Stimulated activated effector memory CD8-positive, alpha-beta T cell treated with anti-CD3 and anti-CD28 coated beads, Interleukin-12 subunit alpha, Interleukin-12 subunit beta, amount 100 ng/mL, for 72 hours (primary cell): Measurements from ENCODE around the gene NCKAP5.

Source experiments
- ATAC-seq: fragments of 150-1000 bp; cut with Tn5 transposase; 2 replicates; pipeline ENCODE4 v1.10.0; 2021
- DNase-seq, 2 donors: peaks; one replicate each; pipeline ENCODE4 v3.0.0; 2021 to 2022; ENCODE audit warnings: low spot score in 2 of 2
- H3K27ac Mint-ChIP-seq: one replicate; pipeline ENCODE4 v1.8.0; 2022; ENCODE audit warnings: mild to moderate bottlenecking, mixed read lengths
- H3K36me3 Mint-ChIP-seq: one replicate; pipeline ENCODE4 v1.8.0; 2022; ENCODE audit warnings: mild to moderate bottlenecking, mixed read lengths
- H3K4me1 Mint-ChIP-seq: one replicate; pipeline ENCODE4 v1.8.0; 2022; ENCODE audit warnings: mixed read lengths
- H3K4me3 Mint-ChIP-seq: one replicate; pipeline ENCODE4 v1.8.0; 2022; ENCODE audit warnings: mild to moderate bottlenecking, mixed read lengths
- H3K9me3 Mint-ChIP-seq: one replicate; pipeline ENCODE4 v1.8.0; 2022; ENCODE audit warnings: mixed read lengths

Gene NCKAP5

DNA sequence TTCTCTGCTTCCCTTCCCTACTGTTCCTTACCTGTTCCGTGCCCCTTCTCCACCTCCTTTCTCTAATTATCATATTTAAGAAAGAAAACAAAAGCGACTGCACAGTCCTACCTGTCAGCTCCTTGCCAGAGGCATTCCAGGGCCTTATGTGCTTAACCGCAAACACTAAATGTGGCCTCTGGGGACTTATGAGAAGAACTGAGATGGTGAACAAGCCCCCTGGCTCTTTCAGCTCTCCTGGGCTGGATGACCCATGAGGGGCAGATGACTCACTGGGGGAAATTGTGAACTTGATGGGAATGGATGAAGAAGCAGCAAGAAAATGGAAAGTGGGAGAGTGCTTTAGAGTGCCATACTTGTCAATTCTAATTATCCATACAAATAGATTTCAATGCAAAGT, 792.0 kb downstream of the NCKAP5 start:
- Mint-ChIP-seq H3K4me3 (no peak overlapping the region), H3K36me3 (no peaks in the 10 kb centered on the region), H3K9me3 (peaks cover 6% of the 10 kb centered on the region), H3K4me1 (no peaks in the 10 kb centered on the region), H3K27ac (no peak overlapping the region)
- DNase-seq (no peak), ATAC-seq (no peak)

- Mint-ChIP-seq H3K4me1 (no peaks in the 10 kb centered on the region), H3K27ac (no peak overlapping the region), H3K36me3 (no peaks in the 10 kb centered on the region), H3K9me3 (peaks cover 3% of the 10 kb centered on the region), H3K4me3 (no peak overlapping the region)
- DNase-seq (no peak), ATAC-seq (no peak)
Observed at GRCh38 chr2:132774189-132774588, 794.1 kb downstream of the NCKAP5 start.

- no peak overlapping the region for H3K4me3 Mint-ChIP-seq
- ATAC-seq (no peak), DNase-seq (no peak)
- no peak overlapping the region for H3K27ac Mint-ChIP-seq
- no peaks in the 10 kb centered on the region for H3K36me3 Mint-ChIP-seq
- H3K9me3 Mint-ChIP-seq = peaks cover 4% of the 10 kb centered on the region
- no peaks in the 10 kb centered on the region for H3K4me1 Mint-ChIP-seq
Observed at GRCh38 chr2:132773331-132773730, 794.9 kb downstream of the NCKAP5 start.

- H3K4me1 Mint-ChIP-seq = no peaks in the 10 kb centered on the region
- no peak for ATAC-seq
- H3K9me3 Mint-ChIP-seq = peaks cover 9% of the 10 kb centered on the region
- no peak overlapping the region for H3K4me3 Mint-ChIP-seq
- no peak for DNase-seq
- H3K36me3 Mint-ChIP-seq = no peaks in the 10 kb centered on the region
- no peak overlapping the region for H3K27ac Mint-ChIP-seq
Observed at GRCh38 chr2:132772340-132772739, 795.9 kb downstream of the NCKAP5 start.

DNA sequence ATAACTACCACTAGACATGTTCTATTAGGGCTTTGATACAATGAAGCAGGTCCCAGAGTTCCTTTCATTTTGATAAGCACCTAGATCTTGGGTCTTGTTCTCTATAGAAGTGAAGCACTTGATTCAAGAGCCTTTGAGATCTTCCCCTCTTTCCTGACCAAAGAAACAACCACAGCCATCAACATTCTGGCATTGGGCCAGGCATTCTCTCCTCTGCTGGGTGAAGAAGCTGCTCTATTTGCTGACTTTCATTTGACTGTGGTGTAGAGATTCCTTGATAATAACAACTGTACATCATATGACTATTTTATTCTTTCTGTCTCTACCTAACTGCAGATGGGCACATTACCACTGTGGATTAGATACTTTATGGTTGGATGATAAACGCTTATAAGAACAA, 801.7 kb downstream of the NCKAP5 start:
- Mint-ChIP-seq H3K4me3 (no peak overlapping the region), H3K36me3 (no peaks in the 10 kb centered on the region), H3K9me3 (peaks cover 13% of the 10 kb centered on the region), H3K4me1 (no peaks in the 10 kb centered on the region), H3K27ac (no peak overlapping the region)
- ATAC-seq (no peak), DNase-seq (no peak)

GRCh38 chr2:132761437-132761836, 806.8 kb downstream of the NCKAP5 start:
- ATAC-seq = no peak
- Mint-ChIP-seq H3K4me3 (no peak overlapping the region), H3K36me3 (no peaks in the 10 kb centered on the region), H3K4me1 (no peaks in the 10 kb centered on the region), H3K9me3 (peaks cover 12% of the 10 kb centered on the region), H3K27ac (no peak overlapping the region)
- no peak for DNase-seq

DNA sequence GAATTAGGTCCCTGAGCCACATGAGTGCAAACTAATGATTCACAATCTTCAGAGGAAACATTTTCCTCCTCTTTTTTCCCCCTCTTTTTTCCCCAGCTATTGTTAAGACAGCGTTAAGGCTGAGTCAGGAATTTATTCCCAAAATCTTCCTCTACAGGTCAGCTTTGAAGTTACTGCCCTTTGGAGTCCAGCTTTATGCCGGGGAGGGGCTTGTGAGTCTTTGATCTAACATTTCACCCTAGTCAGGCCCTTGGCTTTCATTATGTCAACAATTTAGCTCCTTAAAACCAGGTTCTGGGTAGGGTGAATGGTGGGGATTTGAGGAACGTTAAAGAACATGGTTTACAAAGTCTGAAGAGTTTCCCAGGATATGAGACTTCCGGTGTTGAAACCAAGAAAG, 807.3 kb downstream of the NCKAP5 start:
- ATAC-seq = no peak
- Mint-ChIP-seq H3K4me3 (no peak overlapping the region), H3K27ac (no peak overlapping the region), H3K4me1 (no peaks in the 10 kb centered on the region), H3K36me3 (no peaks in the 10 kb centered on the region), H3K9me3 (peaks cover 12% of the 10 kb centered on the region)
- DNase-seq = no peak

DNA sequence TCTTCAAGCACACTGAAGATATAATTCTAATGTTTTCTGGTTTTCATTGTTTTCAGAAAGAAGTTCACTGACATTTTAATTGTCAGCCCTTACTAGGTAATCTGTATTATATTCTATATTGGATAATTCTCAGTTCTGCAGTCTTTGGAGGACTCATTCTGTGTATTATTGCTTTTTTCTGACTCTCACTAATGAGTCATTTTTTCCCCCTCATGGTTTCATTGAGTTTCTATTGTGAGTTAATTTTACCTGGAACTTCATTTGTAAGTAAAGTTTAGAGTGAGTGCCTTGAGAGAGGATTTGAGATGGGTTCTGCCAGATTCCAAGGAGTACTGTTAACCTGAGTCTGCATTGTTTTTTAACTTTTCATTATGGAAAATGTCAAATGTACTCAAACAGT, 807.9 kb downstream of the NCKAP5 start:
- H3K4me1 Mint-ChIP-seq = no peaks in the 10 kb centered on the region
- no peaks in the 10 kb centered on the region for H3K36me3 Mint-ChIP-seq
- H3K27ac Mint-ChIP-seq = no peak overlapping the region
- no peak overlapping the region for H3K4me3 Mint-ChIP-seq
- DNase-seq = no peak
- ATAC-seq = no peak
- H3K9me3 Mint-ChIP-seq = peaks cover 12% of the 10 kb centered on the region

DNA sequence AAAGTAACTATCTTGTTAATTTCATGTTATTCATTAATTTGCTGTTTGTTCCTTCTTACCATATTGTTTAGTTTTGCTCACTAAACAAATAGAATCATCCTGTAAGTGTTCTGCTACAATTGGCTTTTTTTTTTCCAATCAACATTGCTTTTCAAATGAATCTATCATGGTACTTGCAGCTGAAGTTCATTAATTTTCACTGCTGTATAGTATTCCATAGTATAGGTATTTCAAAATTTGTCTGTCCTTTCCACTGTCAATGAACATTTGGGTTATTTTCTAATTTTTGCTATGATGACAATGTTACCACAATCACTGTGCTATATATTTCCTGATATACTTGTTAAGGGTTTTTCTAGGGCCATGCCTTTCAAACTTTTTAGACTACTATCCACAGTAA, 809.3 kb downstream of the NCKAP5 start:
- H3K9me3 Mint-ChIP-seq = peaks cover 9% of the 10 kb centered on the region
- H3K36me3 Mint-ChIP-seq = no peaks in the 10 kb centered on the region
- H3K27ac Mint-ChIP-seq = no peak overlapping the region
- H3K4me3 Mint-ChIP-seq = no peak overlapping the region
- H3K4me1 Mint-ChIP-seq = no peaks in the 10 kb centered on the region
- DNase-seq (no peak), ATAC-seq (no peak)

DNA sequence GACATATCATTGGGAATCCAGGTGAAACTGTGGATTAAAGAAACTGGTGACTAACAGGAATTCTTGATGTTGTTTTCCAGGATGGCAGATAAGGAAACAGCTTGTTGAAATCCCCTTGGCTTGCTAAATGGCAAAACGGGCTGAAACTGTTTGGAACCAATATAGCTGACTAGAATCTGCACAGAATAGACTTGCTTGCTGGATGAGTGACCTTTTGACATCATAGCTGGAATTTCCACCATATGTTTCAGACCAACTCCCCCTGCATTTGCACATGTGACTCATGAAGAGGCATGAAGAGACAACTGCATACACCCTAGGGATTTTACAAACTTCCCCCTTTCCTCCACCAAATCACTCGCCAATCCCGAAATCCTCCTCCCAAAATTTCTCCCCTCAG, 810.6 kb downstream of the NCKAP5 start:
- DNase-seq (no peak), ATAC-seq (no peak)
- Mint-ChIP-seq H3K27ac (no peak overlapping the region), H3K36me3 (no peaks in the 10 kb centered on the region), H3K4me3 (no peak overlapping the region), H3K4me1 (no peaks in the 10 kb centered on the region), H3K9me3 (peaks cover 10% of the 10 kb centered on the region)

DNA sequence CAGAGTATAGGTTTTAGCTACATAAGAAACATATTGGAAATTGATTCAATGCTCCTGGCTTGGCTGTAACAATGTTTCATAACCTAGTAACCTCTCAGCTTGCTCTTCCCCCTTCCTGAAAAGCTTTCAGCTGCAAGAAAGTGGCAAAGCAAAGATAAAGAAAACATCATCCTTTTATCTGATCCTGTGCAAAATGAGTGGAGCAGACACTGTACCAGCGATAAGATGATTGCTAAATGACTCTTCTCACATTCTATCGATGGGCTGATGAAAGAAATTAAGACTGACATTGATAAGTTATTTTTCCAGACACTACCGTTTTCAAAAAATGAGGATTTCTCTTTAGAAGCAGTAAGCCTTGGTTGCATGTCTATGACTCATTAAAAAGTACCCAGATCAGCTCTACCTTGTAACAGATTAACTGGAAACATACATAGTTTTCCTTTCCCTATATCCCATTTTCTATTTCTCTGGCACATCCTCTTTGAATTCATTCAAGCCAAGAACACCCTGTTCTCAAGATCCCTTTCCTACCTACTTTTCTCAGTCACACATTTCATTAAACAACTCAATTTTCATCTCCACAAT, 811.2 kb downstream of the NCKAP5 start:
- no peak overlapping the region for H3K4me3 Mint-ChIP-seq

DNA sequence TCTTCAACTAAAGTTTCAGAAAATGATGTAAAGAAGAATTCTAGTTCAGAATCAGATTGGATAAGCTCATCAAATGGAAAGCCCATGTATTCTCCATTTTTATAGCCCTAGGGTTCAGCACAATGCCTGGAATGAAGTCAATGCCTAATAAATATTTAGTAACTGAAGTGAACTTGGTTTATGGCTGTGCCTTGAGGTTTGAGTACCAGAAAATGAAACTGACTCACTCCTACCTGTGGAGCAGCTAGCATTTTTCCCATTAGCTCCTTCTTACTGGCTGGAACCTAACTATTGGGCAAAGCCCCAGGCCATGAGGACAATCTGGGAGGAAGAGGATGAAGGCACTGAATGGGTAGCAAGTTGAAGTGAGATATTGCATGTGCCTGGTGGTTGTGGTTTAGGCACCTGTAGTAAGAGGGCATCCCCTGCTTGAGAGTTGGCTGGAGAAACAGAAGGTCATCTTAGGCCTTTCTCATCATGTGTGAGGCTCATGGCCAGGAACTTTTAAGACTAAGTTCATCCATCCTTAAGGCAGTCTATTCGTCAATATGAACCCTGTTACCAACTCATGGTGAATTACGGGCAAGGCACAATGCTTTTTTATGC, 813.3 kb downstream of the NCKAP5 start:
- Mint-ChIP-seq H3K36me3 (no peaks in the 10 kb centered on the region), H3K4me1 (no peaks in the 10 kb centered on the region), H3K4me3 (no peak overlapping the region), H3K27ac (no peak overlapping the region), H3K9me3 (peaks cover 8% of the 10 kb centered on the region)
- DNase-seq (no peak), ATAC-seq (no peak)

More for the DNA sequence above, 811.2 kb downstream of the NCKAP5 start:
- H3K27ac Mint-ChIP-seq = no peak overlapping the region
- H3K9me3 Mint-ChIP-seq = peaks cover 8% of the 10 kb centered on the region
- ATAC-seq = no peak
- DNase-seq = no peak
- no peaks in the 10 kb centered on the region for H3K36me3 Mint-ChIP-seq
- no peaks in the 10 kb centered on the region for H3K4me1 Mint-ChIP-seq

DNA sequence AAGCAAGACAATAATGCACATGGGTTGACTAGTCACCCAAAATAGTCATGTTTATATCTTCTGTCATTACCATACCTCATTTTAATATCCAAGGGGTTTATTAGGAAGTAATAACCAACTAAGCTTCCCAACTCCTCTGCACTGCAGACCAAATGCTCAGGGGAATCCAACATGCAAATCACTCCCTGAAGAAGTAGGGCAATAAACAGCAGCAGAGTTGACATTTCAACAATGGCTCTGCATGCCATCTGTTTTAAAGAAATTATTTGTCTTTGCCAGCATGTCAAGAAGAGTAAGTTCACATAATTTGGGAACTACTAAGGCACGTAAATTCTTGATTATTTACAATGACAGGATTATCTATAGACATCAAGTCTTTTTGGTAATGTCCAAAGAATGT, 813.9 kb downstream of the NCKAP5 start:
- peaks cover 5% of the 10 kb centered on the region for H3K9me3 Mint-ChIP-seq
- no peaks in the 10 kb centered on the region for H3K4me1 Mint-ChIP-seq
- no peak overlapping the region for H3K27ac Mint-ChIP-seq
- H3K36me3 Mint-ChIP-seq = no peaks in the 10 kb centered on the region
- DNase-seq (no peak), ATAC-seq (no peak)
- H3K4me3 Mint-ChIP-seq = no peak overlapping the region

DNA sequence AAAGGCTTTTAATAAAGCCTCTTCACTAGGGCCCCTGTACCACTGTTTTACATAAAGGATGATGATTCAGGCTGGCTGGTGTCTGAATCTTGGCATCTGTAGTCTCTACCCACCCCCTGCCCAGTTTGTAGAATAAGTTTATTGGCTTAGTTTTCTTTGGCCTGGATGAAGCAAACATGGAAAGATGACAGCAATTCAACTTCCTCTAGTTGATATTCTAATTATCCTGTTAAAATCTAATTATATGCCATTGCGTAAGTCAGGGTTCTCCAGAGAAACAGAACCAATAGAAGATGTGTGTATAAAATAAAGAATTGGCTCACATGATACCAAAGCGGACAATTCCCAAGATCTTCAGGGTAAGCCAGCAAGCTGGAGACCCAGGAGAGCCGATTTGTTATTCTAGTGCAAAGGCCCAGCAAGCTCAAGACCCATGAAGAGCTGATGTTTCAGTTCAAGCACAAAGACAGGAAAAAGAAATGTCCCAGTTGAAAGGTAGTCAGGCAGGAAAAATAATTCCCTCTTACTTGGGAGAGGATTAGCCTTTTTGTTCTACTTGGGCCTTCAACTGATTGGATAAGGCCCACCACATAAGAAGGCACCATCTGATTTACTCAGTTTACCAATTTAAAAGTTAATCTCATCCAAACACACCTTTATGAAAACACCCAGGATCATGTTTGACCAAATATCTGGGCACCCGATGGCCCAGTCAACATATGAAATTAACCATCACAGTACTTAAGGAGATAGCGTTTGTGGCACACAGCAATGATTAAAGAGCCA, 815.6 kb downstream of the NCKAP5 start:
- Mint-ChIP-seq H3K4me3 (no peak overlapping the region), H3K9me3 (peaks cover 5% of the 10 kb centered on the region), H3K27ac (no peak overlapping the region), H3K36me3 (no peaks in the 10 kb centered on the region), H3K4me1 (no peaks in the 10 kb centered on the region)
- ATAC-seq (no peak), DNase-seq (no peak)

- no peaks in the 10 kb centered on the region for H3K4me1 Mint-ChIP-seq
- no peak for ATAC-seq
Observed at GRCh38 chr2:132751836-132752235, 816.4 kb downstream of the NCKAP5 start.

DNA sequence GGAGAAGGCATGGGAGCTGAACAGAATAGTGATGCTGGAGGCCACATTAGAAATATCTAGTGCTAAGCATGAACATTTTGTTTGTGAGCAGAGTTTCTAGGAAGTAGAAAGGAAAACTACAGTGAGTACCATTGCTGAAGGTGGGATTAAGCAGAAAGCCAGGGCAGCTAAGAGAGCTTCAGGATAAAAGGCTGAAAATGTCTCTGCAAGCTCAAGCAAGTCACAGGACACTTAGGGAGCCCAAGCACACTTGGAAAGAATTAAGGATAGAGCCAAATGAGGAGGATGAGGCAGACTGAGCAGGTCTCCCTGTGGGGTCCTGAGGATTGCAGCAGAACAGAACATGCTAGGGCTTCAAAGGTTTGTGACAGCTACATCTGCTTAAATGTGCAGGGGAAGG, 817.7 kb downstream of the NCKAP5 start:
- Mint-ChIP-seq H3K36me3 (no peaks in the 10 kb centered on the region), H3K4me1 (no peaks in the 10 kb centered on the region), H3K4me3 (no peak overlapping the region), H3K9me3 (peaks cover 5% of the 10 kb centered on the region), H3K27ac (no peak overlapping the region)
- no peak for ATAC-seq
- no peak for DNase-seq

More at GRCh38 chr2:132751836-132752235, 816.4 kb downstream of the NCKAP5 start:
- H3K4me3 Mint-ChIP-seq = no peak overlapping the region
- H3K27ac Mint-ChIP-seq = no peak overlapping the region
- DNase-seq = no peak
- H3K9me3 Mint-ChIP-seq = peaks cover 5% of the 10 kb centered on the region
- no peaks in the 10 kb centered on the region for H3K36me3 Mint-ChIP-seq
